GM18858 (cell line): ENCODE measurements around the gene PSME1.

Experiments
- ATAC-seq: cut with Tn5 transposase; IDR thresholded peaks from one replicate; pipeline ENCODE4 v1.9.1; 2021; ENCODE audit not compliant: unreplicated experiment

Gene PSME1

DNA sequence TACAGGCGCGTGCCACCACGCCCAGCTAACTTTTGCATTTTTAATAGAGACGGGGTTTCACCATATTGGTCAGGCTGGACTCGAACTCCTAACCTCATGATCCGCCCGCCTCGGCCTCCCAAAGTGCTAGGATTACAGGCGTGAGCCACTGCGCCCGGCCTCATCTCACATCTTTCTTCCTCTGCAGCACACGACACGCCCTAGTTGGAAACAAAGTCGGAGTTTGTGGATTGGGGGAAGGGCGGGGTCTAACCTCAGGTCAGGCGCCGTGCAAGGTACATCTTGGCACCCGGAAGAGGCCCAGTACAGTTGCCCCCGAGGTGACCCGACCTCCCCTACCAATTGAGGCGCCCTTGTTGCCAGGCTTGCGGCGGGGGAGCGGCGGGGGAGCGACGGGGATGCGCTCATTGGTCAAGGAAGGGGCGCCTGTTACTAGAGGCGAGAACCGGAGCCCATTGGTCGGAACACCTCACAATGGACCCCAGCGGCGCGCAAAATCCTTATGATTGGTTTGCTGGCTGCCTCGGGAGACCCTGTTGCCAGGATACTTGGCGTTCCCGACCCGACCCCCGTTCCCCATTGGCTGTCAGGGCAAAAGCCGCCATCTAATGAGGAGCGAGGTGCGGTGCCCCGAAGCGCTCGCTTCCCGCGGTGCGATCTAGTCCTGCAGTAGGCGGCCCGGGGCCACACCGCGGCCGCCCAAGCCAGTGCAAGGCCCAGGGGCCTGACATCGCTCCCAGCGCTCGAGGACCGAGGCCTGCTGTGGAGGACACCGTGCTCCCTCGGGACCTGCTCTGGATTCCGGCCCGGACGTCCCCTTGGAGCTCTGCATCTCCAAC, 35.6 kb downstream of the PSME1 start, which contains the start of gene REC8:
Gene REC8, plus strand, starts transcription at position 659 of the 839 bp plus-strand sequence. CDS start 473 bp downstream, outside the sequence.
- ATAC-seq, result peak; percentile 70

DNA sequence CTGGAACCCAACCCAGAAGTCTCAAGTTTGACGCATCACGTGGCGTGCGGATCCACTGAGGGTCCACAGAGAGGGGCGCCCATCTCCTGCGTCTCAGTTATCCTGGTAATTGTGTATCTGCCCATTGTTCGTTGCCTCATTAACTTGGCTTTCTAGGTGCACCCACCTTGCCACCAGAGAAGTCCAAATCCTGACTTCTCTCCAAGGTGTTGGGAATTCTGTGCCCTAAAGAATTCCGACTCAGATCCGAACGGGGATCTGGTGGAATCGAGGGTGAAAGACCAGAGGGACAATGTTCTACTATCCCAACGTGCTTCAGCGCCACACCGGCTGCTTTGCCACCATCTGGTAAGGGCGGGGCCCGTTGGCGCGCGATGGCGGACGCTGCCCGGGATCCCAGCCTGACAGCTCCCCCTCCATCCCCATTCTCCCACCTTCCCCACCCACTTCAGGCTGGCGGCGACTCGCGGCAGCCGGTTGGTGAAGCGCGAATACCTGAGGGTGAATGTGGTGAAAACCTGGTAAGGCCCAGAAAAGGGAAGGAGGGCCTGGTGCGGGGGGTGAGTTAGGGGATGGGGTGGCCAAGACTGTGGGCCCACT, 36.4 kb downstream of the PSME1 start:
- no peak for ATAC-seq

DNA sequence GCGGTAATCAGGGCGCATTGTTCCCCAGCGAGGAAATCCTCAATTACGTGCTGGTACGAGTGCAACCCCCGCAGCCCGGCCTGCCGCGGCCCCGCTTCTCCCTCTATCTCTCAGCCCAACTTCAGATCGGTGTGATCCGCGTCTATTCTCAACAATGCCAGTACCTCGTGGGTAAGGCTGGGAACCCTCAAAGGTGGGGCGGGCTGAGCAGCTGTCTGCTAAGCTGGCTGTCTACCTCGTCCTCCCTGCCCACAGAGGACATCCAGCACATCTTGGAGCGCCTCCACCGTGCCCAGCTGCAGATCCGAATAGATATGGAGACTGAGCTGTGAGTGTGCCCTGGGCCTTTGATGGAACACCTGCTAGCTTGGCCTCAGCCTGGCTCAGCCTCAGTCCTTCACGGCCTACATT, 36.9 kb downstream of the PSME1 start:
- ATAC-seq, result no peak

DNA sequence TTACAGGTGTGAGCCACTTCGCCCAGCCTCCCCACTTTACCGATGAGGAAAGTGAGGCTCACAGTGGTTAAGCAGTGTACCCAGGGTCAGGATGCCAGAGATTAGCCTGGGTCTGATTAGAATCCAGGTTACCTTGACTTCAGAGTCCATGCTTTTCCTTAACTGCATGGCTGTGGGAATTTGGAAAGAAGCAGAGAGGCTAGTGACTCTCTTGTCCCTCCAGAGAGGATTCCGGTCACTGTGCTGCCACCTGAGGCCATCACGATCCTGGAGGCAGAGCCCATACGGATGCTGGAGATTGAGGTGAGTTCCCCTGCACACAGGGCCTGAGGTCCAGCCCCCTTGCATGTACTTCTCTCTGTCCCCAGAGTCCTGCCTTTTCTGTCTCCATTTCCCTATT, 40.6 kb downstream of the PSME1 start:
- no peak for ATAC-seq

DNA sequence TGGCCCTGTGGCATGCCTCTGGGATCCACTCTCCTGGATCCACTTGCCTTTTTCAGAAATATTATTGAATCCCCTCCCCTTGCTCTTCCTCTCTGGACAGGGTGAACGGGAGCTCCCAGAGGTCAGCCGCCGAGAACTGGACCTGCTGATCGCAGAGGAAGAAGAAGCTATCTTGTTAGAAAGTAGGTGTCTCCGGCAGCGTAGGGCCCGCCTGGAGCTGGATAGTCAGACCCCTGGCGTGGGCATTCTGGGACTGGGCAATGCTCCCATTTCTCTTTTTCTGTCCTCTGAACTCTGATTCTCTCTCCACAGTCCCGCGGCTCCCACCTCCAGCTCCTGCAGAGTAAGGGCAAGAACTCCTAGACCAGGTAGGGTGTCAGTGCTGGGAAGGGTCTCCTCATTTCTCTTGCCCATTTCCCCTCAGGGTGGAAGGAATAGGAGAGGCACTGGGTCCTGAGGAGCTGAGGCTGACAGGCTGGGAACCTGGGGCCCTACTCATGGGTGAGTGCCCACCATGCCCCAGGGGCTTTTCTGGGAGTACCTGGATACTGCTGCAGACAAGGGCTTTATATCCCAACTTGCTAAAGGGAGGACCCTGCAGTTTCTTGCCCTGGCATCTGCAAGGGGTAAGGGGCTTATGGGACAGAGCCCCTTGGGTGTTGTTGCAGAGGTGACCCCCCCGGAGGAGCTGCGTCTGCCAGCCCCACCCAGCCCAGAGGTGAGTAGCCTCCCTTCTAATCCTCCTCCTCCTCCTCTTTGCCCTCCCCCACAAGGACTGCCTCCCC, 41.2 kb downstream of the PSME1 start:
- ATAC-seq, result no peak

DNA sequence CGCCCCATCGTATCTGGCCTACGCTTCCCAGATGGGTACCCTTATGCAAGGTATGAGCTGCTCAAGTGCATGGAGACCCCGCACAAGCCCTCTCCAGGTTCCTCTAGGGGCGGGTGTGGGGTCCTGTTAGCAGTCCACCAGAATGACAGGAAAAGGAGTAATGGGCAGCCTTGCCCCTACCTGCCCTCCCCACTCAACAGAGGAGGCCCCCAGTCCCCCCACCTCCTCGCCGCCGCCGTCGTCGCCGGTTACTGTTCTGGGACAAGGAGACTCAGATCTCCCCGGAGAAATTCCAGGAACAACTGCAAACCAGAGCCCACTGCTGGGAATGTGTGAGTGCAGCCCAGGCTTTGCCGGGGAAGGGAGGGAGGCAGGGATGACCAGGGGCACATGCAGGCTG, 41.9 kb downstream of the PSME1 start:
- ATAC-seq, result no peak

DNA sequence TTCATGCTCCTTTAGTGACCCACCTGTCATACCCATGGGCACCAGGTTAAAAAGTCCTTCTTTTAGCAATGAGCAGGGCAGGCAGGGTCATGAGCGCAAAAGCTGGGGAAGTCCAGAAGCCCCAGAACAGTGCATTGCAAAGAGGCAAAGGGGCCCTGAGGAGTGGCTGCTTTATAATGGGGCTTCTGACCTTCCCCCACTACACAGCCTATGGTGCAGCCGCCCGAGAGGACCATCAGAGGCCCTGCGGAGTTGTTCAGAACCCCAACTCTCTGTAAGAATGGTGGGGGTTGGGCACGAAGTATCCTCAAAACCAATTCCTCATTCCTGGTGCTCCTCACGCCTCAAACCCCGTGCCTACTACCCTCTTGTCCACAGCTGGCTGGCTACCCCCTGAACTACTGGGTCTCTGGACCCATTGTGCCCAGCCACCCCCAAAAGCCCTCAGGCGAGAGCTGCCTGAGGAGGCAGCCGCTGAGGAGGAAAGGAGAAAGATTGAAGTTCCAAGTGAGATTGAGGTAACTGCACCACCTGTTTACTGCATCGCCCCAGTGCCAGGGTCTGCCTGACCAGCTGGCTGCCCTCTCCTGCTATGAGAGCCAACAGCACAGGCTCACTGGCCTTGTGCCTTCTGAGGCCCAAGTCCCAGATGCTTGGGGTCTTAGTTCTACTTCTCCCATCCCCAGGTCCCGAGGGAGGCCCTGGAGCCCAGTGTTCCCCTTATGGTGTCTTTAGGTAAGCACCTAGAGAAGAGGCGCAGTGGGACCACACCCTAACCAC, 42.6 kb downstream of the PSME1 start:
- ATAC-seq, result no peak

DNA sequence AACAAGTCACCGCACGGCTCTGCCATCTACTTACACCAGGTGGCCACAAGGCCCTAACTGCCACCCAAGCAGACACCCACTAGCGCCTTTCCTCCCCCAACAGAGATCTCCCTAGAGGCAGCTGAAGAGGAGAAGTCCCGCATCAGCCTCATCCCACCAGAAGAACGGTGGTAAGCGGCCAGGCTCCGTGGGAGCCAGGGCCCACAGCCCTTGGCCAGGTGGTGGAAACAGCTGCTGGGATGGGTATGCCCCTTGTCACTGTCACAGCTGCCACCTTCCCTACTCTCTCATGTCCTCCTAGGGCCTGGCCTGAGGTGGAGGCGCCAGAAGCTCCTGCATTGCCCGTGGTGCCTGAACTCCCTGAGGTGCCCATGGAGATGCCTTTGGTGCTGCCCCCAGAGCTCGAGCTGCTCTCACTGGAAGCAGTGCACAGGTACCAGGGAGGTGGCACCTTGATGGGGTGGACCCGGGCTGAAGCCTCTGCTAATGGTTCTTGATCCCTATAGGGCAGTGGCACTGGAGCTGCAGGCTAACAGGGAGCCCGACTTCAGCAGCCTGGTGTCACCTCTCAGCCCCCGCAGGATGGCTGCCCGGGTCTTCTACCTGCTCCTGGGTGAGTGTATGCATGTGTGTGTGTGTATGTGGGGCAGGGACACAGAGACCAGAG, 43.4 kb downstream of the PSME1 start:
- no peak for ATAC-seq

DNA sequence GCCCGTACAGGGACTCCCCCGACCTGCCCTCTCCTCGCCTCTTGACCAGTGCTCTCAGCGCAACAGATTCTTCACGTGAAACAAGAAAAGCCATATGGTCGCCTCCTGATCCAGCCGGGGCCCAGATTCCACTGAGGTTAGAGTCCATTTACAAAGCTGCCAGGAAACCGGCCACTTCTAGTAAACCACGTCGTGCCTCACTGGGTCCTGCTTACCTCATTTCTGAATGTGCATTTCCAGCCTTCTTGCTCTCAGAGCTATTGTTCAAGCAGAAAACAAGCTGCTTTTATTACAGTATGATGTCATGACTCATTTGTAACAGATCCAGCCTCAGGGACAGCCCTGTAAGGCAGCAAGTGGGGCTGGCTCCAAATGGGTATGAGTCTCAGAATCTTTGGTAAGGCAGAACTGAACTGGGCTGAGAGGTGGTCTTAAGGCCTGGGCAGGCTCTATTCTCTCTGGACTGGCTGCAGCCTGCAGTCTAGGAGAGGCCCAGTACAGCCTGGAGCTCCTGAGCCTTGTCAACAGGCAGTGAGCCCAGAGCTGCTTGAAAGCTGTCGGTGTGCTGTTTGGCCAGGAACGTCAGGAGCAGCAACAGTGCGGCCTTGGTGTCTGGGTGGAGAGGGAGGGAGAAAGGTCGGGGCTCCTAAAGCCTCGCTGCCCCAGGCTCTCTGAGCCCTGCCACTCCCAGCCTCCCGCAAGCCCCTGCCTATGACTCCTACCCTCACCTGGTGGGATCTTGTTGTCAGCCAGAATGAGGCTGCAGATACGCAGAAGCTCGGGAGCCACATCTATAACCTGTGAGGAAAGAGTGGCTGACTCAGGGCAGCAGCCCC, 44.2 kb downstream of the PSME1 start:
- ATAC-seq, result no peak

DNA sequence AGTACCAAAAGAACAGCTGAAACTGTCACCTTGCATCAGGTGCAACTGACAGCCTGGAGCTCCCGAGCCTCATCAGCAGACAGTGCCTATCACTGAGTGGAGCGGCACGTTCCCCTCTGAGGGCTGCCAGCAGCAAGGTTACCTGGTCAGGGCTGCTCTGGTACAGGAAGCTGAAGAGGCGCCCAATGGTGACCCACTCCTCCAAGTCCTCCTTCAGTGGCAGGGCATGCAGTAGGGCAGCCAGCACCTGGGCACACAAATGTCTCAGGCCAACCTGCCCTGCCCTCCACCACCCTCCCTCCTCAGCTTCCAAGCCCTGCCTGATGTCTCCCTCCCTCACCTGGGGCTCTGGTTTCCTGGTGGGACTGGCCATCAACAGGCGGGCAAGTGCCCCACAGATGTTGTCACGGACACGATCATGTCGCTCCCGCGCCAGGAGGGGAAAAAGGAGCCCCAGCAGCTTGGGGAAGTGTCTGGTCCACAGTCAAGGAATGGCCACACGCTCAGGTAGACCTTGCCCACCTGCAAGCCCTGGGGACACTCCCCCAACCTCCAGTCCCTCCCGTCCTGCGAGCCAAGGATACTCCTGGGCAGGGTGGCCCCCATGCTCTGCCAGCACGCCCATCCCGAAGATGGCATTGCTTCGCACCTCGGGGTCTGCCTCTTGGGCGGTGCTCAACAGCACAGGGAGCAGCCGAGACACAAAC, 45.5 kb downstream of the PSME1 start:
- ATAC-seq, result no peak

DNA sequence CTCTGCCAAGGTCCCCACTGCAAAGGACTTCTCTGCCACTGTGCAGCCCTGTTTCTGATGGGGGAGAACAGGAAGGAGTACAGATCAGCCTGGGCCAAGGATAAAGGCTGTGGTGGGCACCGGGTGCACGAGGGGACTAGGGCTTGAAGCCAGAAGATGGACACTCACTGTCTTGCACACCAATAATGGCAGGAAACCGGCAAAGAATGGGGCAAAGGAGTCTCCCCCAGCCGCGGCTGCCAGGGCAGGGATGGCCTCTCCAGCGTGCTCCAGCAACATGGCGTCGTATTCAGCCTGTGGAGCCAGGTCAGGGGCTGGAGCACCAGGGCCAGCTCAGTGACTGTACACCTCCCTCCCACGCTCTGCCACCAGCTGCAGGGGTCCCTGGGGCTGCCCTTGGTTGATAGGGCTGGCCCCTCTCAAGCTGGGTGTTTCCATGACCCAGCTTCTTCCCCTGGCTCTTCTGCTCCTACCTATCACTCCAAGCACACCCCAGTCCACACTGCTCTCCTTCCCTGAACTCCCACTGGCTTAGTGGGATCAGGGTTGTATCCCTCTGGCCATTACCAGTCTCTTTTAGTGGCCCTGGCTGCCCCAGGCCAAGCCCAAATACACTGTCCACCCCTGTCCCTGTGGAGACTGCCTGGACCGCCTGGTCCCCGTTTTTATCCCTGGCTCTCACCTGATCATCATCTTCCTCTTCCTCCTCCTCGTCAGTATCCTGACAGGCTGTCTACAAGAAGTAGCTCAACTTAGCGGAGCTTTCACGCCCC, 46.3 kb downstream of the PSME1 start:
- no peak for ATAC-seq

DNA sequence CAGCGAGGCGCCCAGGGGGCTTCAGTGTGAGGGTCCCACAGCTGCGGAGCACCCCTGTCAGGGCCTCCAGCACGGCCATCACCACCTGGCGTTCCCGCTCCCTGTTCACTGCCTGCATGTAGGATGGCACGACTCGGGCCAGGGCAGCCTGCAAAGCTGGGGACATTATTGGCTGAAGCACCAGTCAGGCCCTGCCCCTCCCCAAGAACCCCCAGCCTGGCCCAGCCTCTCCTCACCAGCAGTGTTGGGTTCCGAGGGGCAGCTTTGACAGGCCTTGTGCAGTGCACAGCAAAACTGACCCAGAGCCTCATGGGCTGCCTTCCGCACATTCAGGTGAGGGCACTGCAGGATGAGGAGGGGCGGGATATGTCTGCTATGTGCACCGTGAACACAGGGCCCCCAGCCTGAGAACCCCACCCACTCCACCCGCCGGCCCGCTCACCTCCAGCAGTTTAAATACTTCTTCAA, 47.1 kb downstream of the PSME1 start:
- no peak for ATAC-seq

DNA sequence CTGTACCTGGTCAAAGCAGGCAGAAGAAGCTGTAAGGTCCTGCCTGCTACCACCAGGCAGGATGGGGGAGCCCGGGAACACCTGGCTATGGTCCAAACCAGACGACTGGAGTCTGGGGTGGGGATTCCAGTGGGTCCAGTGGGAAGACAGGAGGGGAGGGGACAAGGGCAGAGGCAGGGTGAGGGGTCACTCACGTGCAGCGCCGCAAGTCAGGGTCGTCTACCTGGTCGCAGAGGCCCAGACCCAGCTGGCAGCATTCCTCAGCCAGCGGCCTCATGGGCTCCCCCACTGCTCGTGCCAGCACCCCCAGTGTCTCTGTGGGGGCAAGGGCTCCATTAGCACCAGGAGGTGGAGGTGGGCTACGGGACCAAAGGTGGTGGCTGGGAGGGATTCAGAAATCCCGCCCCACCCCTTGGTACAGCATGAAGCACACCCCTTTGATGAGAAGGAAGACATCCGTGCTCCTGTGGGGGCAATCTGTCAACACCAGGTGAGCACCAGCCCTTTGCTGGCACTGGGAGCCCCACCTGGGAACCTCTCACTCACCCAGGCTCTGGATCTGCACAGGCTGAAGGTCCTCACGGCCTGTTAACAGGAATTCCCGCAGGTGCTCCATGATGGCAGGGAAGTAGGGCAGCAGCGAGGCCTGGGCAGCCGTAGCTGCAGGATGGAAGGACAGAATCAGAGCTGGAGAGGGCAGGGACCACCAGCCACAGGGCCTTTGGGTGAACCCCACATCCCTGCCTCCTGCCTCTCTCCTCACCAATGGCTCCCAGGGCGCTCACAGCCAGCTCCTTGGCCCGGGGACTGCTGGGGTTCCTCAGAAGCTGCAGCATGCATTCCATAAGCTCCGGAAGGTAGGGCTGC, 48.3 kb downstream of the PSME1 start:
- ATAC-seq, result no peak

DNA sequence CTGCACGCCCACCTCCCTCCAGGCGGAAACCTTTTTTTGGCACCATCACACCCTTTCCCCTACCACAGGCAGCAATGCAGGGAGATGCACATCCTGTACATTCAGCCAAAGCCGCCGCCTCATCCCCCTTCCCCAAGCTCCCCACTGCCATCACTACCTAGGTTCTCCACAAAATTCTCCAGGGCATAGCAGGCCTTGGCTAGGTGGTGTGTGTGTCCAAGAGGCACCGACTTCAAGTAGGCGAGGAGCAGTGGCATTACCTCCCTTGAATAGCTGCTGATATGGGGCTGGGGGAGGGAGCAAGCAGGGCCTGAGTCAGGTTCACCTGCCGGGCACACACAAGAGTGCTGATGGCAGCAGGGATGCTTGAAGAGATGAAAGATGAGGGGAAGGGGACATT, 49.0 kb downstream of the PSME1 start:
- no peak for ATAC-seq

DNA sequence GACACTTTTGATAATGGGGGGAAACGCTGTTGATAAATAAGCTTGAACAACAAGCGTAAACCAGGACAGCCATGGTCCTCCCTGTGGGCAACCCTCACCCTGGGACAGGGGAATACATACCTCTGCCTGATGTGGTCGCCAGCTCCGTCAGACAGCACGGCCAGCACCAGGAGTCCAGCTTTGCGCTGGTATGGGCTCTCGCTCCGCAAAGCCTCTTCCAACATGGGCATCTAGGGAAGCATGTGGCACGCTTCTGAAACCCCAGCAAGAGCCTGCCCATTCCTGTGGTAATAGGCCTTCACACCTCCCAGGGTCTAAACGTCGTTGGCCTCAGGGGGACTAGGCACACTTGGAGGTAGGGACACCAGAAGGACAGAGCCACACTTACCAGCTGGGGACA, 49.7 kb downstream of the PSME1 start:
- no peak for ATAC-seq

DNA sequence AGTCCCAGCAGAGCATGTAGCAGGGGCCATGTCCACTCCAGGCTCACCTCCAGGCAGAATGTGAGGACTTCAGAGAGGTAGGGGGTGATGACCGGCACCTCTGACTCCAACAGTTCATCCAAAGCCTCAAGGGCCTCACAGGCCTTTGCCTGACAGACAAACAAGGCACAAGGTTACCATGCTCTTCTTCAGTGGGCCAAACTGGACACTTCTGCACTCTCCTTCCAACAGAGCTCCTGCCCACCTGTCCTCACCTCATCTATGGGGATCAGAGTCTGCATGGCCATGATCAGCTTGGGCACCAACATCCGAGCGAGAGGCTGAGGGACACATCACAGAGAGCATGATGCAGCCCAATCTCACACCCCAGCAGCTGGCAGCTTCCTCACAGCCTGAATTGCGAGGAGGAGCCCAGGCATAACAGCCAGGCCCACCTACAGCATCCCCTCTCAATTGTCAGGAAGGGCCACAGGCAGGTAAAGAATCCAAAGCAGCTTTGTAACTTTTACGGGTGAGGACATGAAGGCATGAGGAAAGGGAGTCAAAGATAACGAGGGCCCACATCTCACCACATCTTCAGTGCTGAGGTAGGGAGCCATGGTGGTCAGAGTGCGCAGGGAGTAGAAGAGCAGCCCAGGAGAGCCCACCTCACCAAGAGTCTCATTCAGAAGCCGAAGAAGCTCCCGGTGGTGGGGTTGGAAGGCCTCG, 51.0 kb downstream of the PSME1 start:
- no peak for ATAC-seq

DNA sequence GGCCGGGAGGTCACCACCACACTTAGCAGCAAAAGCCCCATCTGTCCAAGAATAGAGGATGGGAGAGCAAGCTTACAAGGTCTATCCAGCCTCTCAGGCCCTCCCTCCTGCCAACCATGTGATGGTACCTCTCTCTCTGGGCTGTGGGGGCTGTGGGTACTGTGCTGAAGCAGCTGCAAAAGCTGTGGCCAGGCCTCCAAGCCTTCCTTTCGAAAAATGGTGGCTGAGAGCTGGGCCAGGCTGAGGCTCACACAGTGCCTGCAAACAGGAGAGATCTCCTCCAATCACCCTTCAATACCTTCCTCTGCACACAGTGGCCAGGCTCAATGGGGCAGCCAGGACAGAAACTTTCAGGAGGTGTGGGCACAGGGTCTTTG, 51.5 kb downstream of the PSME1 start:
- ATAC-seq, result no peak
